Non-pigmented ciliary epithelial cell (primary cell): ENCODE data around the gene AHDC1.
"Not testable (repeated sequence)": the region's sequence is repeated elsewhere in the genome, so short reads cannot be mapped to it uniquely, and the experiment has no call there.

ENCODE experiments used
- DNase-seq: peaks from one replicate; pipeline ENCODE4 v3.0.0-alpha.2; 2010; ENCODE audit warnings: low read depth

Gene AHDC1

GRCh38 chr1:27517301-27517700, 86.6 kb downstream of the AHDC1 start:
- DNase-seq = no peak

GRCh38 chr1:27515626-27516025, 88.3 kb downstream of the AHDC1 start:
- DNase-seq = no peak

- DNase-seq = no peak
Measured at GRCh38 chr1:27513958-27514357, 90.0 kb downstream of the AHDC1 start.

GRCh38 chr1:27513528-27513927, 90.4 kb downstream of the AHDC1 start:
- DNase-seq = no peak

GRCh38 chr1:27509127-27510080, 94.5 kb downstream of the AHDC1 start:
- no peak for DNase-seq

GRCh38 chr1:27507960-27508665, 95.8 kb downstream of the AHDC1 start:
- DNase-seq = no peak

- DNase-seq = no peak
Measured at GRCh38 chr1:27506703-27507102, 97.2 kb downstream of the AHDC1 start.

- DNase-seq = no peak
Measured at GRCh38 chr1:27505420-27505680, 98.6 kb downstream of the AHDC1 start.

- no peak for DNase-seq
Measured at GRCh38 chr1:27504588-27505419, 99.1 kb downstream of the AHDC1 start.

GRCh38 chr1:27503844-27504587, 99.9 kb downstream of the AHDC1 start:
- no peak for DNase-seq

GRCh38 chr1:27503033-27503432, 100.9 kb downstream of the AHDC1 start:
- DNase-seq = no peak

- not testable (repeated sequence) for DNase-seq
Measured at GRCh38 chr1:27501159-27501558, 102.8 kb downstream of the AHDC1 start.

GRCh38 chr1:27499142-27499541, 104.8 kb downstream of the AHDC1 start:
- DNase-seq = no peak

- no peak for DNase-seq
Measured at GRCh38 chr1:27496604-27497155, 107.3 kb downstream of the AHDC1 start.

- no peak for DNase-seq
Measured at GRCh38 chr1:27492796-27493195, 111.1 kb downstream of the AHDC1 start.

GRCh38 chr1:27491748-27492700, 111.9 kb downstream of the AHDC1 start:
- DNase-seq = no peak

- peak; percentile 80 for DNase-seq
Measured at GRCh38 chr1:27489973-27490741, 113.8 kb downstream of the AHDC1 start, which contains the start of gene WASF2. WASF2 (minus strand) TSS chr1:27490167; CDS start chr1:27428890, 61,277 bp downstream.

- DNase-seq = no peak
Measured at GRCh38 chr1:27489501-27489972, 114.4 kb downstream of the AHDC1 start.
